ENCODE data around the gene MPND.

MPND gene

DNA sequence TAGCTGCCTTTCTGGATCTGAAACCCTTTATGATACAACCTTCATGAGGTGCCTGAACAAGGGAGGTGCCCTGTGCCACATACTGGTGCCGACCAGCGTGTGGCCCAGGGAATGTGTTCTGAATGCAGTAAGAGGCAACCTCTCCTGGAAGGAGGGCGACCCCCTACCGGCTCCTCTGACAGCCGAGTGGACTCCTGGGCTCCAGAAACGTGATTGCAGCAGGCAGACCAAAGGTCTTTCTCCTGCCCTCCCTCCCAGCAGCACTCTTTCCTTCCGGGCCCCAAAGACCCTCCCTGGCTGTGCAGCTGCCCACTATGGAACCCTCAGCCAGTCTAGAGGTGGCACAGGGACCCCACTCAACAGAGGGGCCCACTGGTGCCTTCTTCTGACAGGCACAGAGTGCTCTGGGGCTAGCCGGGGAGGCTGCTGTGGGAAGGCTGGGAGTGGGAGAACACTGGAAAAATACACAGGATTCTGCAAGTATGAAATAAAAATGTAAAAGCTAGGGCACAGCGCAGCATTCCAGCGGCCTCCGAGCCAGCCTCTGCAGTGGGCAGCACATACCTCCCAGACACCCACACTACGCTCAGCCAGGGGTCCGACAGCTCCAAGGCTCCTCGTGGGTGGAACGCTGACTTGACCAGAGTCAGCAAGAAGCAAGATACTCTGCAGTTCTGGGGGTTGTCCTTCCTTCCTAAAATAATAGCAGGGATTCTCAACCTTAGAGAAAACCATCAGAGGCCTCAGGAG is 42.1 kb downstream of the MPND start:
- DNase-seq = no peak

DNA sequence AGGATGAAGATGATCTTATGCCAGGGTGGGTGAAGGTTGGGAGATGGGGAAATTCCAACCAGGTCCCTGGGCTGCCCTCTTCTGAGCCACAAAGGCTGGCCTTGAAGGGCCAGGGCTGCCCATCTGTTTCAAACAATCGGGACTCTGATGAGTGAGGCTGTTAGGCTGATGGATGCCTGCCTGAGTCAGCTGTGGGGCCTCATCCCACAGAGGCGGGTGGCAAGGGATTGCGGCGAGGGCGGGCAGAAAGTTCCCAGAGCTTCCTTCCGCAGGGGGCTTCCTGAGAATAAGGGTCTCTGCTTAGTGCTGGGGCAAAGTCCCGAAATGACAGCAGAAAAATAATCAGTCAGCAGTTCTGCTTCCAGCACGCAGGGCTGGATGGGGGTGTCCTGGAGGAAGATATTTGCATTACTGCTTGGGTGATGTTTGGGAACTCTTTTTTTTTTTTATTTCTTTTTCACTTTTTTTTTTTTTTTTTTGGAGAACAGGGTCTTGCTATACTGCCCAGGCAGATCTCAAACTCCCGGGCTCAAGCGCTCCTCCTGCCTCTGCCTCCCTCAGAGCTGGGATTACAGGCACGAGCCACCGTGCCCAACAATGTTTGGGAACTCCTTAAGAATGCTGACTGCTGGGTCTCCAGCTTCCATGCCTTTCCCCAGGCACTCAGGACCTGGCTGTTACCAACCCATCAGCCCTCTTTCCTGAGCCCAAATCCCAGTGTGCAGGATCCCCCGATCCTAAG is 42.9 kb downstream of the MPND start:
- no peak for DNase-seq

DNA sequence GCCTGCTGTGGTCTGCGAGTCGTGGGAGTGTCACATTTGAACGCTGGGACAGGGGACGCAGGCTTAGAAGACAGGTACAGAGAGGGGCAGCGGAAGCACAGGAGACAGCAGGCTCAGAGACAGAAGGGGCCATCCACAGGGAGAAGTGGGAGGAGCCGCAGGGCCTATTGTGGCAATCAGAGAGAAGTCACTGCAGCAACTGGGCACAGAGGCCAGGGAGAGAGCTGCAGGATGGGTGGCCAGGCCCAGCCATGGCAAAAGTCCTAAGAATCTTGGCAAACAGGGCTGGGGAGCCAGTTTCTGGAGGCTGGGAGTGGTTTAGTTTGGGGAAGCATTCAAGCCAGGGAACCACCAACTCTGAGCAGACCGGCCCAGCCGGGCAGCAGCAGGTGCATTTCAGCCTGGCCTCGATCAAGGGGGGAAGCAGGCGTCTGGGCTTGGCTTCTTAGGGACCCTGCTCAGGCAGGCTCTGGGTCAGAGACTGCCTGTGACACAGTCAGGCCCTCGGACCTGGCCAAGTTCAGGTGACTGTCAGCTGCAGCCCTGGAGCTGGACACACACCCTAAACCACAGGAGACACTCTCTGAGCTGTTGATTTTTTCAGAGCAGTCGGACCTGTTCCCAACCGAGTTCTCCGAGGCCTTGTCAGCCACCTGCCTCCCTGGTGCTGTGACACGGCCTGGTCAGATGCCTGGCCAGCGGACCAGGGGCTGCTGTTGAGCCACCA is 45.1 kb downstream of the MPND start:
- no peak for DNase-seq

DNA sequence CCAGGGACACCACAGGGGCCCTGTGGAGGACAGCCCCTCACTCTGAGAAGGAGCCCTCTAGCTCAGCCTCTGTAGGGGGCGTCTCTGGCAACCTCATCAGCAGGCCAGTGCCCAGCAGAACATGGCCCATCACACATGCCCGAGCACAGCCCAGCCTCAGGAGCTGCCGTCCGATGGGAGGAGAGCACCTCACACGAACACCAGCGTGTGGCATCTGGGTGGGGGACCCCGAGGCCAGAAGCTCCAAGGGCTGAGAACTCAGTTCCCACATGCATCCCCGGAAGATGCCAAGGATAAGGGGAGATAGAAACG is 45.7 kb downstream of the MPND start:
- no peak for DNase-seq

DNA sequence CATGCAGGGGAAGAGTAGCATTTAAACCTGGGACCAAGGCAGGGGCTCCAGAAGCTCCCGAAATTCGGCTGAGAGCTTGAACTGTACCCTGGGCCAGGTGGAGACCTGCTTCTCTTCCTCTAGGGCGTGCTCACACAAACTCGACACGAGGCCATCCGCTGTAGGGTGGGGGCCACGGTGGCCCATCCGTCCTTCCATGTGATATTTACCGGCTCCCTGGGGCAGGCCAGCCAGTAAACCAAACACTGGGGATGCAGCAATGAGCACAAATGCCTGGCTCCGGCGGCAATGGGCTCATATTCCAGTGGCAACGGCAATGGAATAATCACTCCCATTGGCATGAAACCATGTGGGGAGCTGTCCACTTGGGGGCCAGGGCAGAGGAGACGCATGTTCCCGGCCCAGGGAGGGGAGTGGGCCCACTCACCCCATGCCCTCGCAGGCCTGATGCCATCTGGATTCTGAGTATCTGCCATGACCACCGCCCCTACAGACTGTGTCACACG is 46.2 kb downstream of the MPND start:
- no peak for DNase-seq

DNA sequence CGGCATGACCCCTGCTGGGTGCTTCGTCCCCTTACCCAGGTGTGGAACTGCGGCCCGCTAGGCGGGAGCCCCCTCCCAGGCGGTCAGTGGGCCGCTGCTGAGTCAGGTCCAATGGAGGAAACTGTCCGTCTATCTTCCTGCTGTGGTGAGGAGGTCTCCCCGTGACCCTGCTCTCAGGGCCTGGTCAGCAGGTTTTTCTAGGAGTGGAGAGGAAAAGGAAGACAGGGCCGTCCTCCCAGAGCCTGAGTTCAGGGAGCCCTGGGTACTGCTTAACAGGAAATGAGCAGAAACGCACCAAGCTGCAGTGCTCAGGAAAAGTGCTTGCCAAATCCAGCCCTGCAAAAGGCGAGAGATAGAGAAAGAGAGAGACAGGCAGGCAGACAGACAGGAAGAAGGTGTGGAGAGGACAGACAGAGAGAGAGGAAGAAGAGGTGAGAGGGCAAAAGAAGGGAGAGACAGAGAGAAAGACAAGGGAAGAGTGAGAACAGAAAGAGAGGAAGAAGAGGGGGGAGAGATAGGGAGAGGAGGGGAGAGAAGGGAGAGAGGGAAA is 46.7 kb downstream of the MPND start:
- DNase-seq = no peak

DNA sequence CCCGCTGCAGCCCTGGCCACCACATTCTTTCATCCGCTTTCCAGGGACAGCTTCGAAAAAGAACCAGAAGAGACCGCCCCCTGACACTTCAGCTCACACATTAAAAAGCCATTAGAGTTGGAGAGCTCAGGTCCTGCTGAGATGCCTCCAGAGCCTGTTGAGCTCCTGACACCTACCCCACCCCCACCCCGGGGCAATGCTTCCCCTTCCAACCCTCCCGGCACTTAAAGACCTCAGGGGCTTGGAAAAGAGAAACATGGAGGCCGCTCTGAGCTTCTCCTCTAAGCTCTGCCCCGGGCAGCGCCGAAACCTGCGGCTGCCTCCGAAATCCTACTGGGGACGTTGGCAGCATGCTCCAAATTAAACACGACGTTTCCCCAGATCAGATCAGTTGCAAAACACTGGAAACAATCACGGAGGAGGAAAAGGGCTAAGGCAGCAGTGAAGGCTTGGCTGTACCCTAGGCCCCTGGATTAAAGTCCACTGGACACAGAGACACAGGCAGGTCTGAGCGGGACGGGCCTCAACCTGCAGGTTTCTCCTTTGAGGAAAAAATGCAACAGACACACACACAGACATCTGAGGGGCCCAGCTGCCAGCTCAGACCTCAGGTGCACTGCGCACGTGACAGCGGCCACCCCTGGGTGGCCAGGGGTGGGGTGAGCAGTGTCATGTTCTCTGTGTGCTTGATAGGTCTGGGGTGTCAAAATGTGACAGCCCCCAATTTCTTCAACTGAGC is 47.4 kb downstream of the MPND start:
- no peak for DNase-seq

DNA sequence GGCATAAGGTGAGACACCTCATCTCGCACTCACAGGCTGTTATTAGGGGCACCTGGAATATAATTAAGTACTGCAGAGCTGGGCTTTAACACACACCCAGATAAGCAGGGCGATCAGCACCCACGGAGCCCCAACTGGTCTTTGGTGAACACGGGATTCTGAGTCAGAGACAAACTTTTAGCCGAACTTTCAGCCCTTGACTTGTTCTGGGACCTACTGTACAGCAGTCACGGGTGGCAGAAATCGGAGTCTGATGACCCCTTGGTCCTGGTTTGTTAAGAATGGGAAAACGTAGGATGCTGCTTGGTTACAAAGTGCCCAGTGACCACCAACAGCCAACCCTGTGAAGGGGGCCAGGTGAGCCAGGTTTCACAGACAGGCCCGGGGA is 47.9 kb downstream of the MPND start:
- DNase-seq = no peak

DNA sequence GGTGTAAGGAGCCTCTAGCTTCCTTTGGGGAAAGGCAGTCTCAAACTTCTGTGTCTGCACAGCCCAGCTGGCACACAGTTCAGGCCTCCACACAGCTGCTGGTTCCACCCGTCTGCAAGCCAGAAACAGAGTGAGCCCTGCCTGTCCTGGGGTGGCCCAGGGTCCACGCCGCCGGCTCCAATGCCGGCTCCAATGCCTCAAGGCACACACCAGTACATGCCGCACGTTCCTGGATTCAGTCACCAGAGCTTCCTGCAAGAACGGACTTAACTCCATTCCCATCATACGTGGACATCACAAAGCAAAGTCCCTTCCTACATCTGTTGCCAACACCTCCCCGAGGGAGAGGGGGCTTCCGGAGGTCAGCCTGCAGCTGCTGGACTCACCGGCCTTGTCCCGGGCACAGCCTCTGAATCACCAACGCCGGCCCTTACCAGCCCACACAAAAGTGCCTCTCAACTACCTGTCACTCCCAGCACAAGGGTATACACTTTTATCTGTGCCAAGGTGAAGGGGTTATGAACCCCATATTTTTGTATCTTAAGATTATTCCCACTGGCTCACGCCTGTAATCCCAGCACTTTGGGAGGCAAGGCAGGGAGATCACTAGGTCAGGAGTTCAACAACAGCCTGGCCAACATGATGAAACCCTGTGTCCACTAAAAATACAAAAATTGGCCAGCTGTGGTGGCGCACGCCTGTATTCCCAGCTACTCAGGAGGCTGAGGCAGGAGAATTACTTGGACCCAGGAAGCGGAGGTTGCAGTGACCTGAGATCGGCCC is 48.5 kb downstream of the MPND start:
- DNase-seq = no peak

DNA sequence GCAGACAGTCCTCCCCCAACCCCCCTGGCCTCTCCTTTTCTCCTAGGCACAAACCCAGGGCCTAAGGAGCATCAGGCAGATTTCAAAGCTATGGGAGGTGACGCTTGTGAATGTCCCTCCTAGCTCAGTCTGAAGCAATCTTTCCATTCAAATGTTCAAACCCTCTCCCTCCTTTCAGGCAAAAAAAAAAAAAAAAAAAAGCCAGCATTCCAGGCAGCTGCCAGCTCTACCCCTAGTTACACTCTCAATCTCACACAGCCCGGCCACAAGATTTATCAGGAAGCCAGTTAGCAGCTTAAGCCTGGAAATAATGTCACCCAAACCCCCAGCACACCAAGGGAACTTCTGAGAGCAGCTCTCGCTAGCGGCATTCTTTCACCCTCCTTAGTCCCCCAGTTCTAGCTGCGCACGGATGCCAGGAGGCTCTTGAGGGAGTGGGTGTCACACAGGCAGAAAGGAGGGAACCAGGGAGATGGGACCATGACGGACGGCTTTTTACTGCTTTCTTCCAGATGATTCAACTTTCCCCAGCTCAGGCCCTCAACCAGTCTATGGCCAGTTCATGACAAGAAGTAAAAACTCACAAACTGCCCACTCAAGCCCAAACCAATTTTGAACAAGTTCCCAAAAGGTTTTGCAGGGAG is 50.7 kb downstream of the MPND start:
- no peak for DNase-seq

DNA sequence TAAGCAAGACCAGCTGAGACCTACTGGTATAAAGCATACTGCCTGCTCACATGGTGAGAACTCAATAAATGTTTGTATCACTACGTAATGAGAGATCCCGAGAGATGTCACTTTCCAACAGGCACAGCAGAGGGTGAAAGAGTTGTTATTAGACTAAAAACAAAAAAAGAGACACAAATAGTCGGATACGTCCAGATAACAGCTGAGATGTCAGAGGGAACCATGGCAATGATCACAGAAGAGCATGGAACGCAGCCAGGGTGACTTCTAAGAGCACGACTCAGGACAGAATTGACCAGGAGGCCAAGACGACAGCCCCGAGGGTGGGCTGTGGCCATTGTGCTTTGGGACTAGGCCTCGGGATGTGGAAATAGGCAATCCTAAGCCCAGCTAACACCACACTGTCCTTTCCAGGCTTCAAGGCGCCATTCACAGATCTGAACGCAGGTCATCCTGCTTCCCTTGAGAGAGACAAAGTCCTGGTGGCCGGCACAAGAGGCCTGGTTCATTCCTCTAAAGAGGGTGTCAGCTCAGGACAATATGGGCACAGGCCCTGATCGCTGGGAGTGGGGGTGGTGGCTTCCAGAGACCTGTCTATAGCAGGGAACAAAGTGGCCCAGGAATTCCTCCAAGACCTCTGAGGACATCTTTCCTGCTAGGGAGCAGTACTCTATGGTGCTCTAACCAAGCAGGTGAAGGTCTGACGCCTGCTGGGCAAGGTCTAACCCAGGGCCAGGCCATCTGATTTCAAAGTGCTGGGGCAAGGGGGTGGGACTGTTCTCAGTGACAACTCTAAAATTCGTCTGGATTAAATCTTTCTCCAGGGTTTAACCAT is 53.8 kb downstream of the MPND start:
- DNase-seq = no peak

DNA sequence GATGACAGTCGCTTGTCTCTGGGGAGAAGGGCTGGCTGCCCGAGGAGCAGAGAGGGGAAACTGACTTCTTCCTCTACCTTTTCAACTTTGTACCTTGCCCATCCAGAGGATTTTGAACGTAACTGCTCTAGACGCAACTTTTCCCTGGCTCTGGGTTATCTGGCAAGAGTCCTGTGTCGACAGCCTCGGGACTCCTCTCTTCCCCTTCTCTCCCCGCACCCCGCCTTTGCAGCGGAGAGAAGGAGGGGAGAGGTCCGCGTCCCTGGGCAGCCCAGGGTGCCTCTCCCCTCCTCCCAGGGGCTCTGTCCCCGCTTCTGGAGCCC is 56.4 kb downstream of the MPND start:
- no peak for DNase-seq

DNA sequence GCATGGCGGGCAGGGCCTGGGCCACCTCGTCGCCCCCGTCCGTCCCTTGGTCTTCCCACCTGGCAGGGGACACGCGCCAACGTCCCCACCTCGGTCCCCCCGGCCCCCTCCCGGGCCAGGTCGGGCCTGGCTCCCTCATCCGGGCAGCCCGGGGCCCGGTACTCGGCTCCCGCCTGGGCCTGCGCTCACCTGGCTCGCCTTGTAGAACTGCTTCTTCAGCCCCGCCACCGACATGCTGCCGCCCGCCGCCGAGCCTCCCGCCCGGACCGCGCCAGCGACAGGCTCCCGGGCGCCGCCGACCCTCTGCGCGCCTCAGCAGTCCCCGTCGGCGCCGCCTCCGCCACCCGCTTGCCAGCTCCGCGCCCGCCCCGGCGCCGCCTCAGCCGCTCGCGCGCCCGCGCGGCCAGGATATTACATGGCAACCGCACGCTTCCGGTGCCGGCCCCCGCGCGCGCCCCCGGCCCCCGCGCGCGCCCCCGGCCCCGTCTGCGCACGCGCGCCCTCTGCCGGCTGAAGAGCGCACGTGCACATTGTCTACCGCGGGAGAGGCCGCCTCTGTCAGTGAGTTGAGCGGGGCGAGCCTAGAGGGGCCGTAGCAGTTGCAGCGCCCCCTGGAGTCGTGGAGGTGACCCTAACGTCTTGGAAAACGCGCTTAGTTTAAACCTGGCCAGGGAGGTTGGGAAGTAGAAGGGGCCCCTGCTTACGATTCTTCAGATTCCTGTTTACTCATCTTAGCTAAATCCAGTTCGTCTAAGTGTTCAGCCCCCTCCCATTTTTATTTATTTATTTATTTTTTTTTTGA is 57.0 kb downstream of the MPND start, which contains the start of gene SH3GL1:
TSS of gene SH3GL1 (minus strand) at position 413 of the 802 bp plus-strand sequence. CDS start at position 234, 179 bp downstream.
- DNase-seq = peak; percentile 84 to 87 (median 86)

DNA sequence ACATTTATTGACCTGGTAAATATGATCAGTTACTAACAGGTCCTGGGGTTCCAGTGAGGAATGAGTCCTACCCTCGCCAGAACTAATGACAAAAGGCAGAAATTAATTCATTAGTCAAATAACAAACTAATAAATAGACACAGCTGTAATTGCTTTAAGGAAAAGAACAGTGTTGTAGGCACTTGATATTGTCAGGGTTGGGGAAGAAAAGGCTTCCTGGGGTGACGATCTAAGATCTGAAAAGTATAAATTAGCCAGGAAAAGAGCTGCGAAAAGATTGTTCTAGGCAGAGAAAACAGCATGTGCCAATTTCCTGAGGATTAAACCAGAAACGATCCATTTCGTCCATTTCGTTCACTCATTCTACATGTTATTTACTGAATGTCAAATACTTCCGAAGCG is 58.4 kb downstream of the MPND start:
- DNase-seq = no peak

DNA sequence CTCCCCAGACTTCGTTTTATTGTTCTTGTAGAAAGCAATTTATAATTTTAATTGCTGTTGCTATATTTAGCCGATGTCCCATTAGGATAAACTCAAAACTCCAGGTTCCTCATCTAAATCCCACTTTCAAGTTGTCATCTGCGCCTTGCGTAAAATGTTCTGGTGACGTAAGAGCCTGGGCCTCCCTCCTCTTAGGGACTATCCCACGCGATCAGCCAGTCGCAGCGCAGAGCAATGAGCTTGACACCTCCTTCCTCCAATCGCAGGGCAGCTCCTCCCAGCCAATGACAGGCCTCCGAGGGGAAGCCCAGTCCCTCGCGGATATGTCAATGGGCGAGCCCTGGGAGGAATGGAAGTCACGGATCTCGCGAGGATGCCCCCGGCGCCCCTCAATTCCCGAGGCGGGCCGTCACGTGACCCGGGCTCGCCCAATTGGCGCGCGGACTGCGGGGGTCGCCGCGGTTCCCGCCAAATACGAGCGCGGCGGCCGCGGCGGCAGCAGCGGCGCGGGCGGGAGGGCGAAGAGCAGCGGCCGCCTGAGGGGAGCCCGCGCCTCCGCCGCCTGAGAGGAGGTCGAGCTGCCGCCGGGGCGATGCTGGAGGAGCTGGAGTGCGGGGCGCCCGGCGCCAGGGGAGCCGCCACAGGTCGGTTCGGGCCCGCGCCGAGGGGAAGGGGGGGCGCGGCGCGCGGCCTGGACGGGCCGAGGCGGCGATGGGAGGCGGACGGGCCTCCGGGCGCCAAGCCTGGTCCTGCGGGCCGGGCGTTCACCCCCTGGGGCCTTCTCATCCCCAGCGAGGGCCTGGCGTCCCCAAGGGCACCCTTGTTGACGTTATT is 59.0 kb downstream of the MPND start, which contains the start of gene CHAF1A:
TSS of gene CHAF1A (plus strand) at position 470 of the 834 bp plus-strand sequence. CDS start at position 593, 123 bp downstream.
- DNase-seq = peak; percentile 95 to 98 (median 98)

DNA sequence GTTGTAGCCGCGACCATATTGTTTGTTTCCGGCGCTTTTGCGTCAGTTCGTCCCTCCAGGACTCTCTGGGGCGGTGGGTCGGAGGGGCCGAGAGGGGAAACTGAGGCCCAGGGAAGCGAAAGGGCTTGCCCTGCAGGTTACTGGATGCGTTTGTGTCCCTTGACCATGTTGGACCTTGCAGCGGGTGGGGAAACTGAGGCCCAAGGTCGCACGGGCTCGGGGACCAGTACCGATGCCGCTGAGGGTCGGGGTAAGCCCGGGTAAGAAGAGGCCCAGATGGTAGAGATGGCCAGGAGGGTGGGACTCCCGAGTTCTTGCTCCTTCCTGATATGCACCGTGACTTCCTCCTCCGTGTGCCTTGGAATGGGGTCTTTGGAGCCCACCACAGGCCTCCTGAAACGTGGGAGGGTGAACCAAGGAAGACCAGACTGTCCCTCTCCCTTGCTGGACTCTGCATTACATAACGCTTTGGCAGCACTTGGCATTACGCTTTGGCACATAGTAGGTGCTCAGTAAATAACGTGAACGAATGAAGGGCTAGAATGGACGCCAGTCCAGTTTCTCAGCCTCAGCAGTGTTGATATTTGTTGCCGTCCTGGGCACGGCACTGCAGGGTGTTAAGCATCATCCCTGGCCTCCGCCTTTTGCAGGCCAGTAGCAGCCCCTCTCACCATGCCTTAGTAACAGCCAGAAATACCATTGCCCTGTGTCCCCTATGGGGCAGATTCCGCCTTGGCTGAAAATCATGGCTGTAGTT is 59.8 kb downstream of the MPND start:
- DNase-seq = no peak

DNA sequence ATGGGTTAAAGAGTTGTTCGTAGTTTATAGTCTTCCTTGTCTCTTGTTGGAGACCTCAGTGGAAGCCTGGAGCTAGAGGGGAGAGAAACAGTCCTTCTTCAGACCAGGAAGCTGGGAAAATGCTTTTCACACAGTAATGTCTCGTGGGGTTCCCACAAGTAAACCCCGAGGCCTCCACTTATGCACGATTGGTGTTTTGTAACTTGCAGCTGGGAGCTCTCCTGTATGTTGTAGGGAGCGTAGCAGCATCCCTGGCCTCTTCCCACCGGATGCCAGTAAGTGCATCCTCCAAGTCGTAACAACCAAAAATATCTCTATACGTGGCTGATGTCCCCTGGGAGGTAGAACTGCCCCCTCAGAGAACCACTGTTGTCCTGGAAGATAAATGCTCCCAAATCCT is 62.6 kb downstream of the MPND start:
- DNase-seq = no peak

DNA sequence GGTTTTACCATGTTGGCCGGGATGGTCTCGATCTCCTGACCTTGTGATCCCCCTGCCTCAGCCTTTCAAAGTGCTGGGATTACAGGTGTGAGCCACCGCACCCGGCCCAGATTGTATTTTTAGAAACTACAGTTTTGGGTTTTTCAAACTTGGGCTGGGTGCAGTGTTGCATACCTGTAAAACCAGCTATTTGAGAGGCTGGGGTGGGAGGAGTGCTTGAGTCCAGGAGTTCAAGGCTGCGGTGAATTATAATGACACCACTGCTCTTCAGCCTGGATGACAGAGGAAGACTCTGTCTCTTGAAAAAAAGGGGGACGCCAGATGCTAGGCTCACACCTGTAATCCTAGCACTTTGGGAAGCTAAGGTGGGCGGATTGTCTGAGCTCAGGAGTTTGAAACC is 63.3 kb downstream of the MPND start:
- DNase-seq = no peak
